Hepatocyte (in vitro differentiated cells): Measurements from ENCODE around the gene PDZD8. TPM values are rescaled to one million over a fixed set of nuclear protein-coding genes. Genes with fewer than 3 reads are reported as not detected.
A peak's percentile ranks its signal among the peaks of the same experiment; 100 is the strongest.

Source experiments
- DNase-seq: peaks from one replicate; pipeline ENCODE4 v3.0.0-alpha.2; 2016; ENCODE audit warnings: low spot score
- H2AFZ ChIP-seq: fragments of 200-600 bp; sonication (generic); 2 replicates; pipeline ENCODE4 v1.6.0; 2016; ENCODE audit warnings: antibody characterized with exemption, mild to moderate bottlenecking
- H3K27ac ChIP-seq: fragments of 200-600 bp; sonication (generic); 2 replicates; pipeline ENCODE4 v1.5.1; 2016; ENCODE audit warnings: mild to moderate bottlenecking
- H3K27me3 ChIP-seq: fragments of 200-600 bp; sonication (generic); 2 replicates; pipeline ENCODE4 v1.6.1; 2016
- H3K36me3 ChIP-seq: fragments of 200-600 bp; sonication (generic); replicated peaks from 2 replicates; pipeline ENCODE4 v1.5.1; 2016; ENCODE audit warnings: low read depth; ENCODE audit not compliant: insufficient read depth
- H3K4me1 ChIP-seq: fragments of 200-600 bp; sonication (generic); 2 replicates; pipeline ENCODE4 v1.5.1; 2016; ENCODE audit warnings: mild to moderate bottlenecking, moderate library complexity; ENCODE audit not compliant: insufficient read depth
- H3K4me2 ChIP-seq: fragments of 200-600 bp; sonication (generic); 2 replicates; pipeline ENCODE4 v1.6.0; 2016
- H3K4me3 ChIP-seq: fragments of 200-600 bp; sonication (generic); 2 replicates; pipeline ENCODE4 v1.5.1; 2016; ENCODE audit warnings: mild to moderate bottlenecking
- H3K79me2 ChIP-seq: fragments of 200-600 bp; sonication (generic); 2 replicates; pipeline ENCODE4 v1.6.0; 2017; ENCODE audit warnings: mild to moderate bottlenecking
- H3K9me2 ChIP-seq: fragments of 200-600 bp; sonication (generic); replicated peaks from 2 replicates; pipeline ENCODE4 v1.6.0; 2017; ENCODE audit warnings: mild to moderate bottlenecking; ENCODE audit not compliant: insufficient read depth
- H3K9me3 ChIP-seq: fragments of 200-600 bp; sonication (generic); 2 replicates; pipeline ENCODE4 v1.5.1; 2016; ENCODE audit warnings: low read depth, mild to moderate bottlenecking
- H4K20me1 ChIP-seq: fragments of 200-600 bp; sonication (generic); 2 replicates; pipeline ENCODE4 v1.6.0; 2016; ENCODE audit warnings: mild to moderate bottlenecking; ENCODE audit not compliant: insufficient read depth, poor library complexity, severe bottlenecking
- CTCF ChIP-seq: fragments of 200-600 bp; sonication (generic); IDR thresholded peaks from 2 replicates; pipeline ENCODE4 v1.5.1; 2016; ENCODE audit warnings: antibody characterized with exemption, mild to moderate bottlenecking; ENCODE audit not compliant: poor library complexity
- EZH2 ChIP-seq: fragments of 200-600 bp; sonication (generic); IDR thresholded peaks from 2 replicates; pipeline ENCODE4 v1.6.1; 2016; ENCODE audit warnings: antibody characterized with exemption, mild to moderate bottlenecking, borderline replicate concordance
- EZH2phosphoT487 ChIP-seq: fragments of 200-600 bp; sonication (generic); IDR thresholded peaks from one replicate; pipeline ENCODE4 v1.6.1; 2018; ENCODE audit warnings: antibody characterized with exemption, mild to moderate bottlenecking, low read depth, moderate library complexity; ENCODE audit not compliant: unreplicated experiment, severe bottlenecking
- WGBS: methylation state at CpG from one replicate; pipeline ENCODE4 v1.1.6; 2016; ENCODE audit warnings: low lambda C conversion rate; ENCODE audit errors: missing lambda C conversion rate; 5-methylcytosine and 5-hydroxymethylcytosine counted together
- polyA plus RNA-seq: library from polyadenylated mRNA; unstranded; fragments of >200 nt; fragmentation: Nextera tagmentation; extraction: Ambion mirVana; gene quantifications from 2 replicates; pipeline ENCODE4 v1.2.1, GENCODE V29; 2016
- total RNA-seq: library from RNA; depleted of rRNA; stranded (reverse); fragments of >200 nt; gene quantifications from 2 replicates; pipeline ENCODE4 v1.2.3, GENCODE V29; 2014

PDZD8 gene
- total and polyA plus RNA-seq, 2 experiments from 2014 or later = 12.9 to 77.2 TPM

GRCh38 chr10:117242463-117242832, 132.8 kb downstream of the PDZD8 start:
- Histone ChIP-seq H3K79me2 (no peaks in the 10 kb centered on the region), H3K27me3 (peaks cover 58% of the 10 kb centered on the region), H3K36me3 (no peaks in the 10 kb centered on the region), H3K4me1 (peaks cover 10% of the 10 kb centered on the region), H2AFZ (no peak overlapping the region), H3K27ac (no peak overlapping the region), H3K9me3 (no peaks in the 10 kb centered on the region), H3K4me3 (no peak overlapping the region), H3K4me2 (no peak overlapping the region), H4K20me1 (no peaks in the 10 kb centered on the region), H3K9me2 (no peaks in the 10 kb centered on the region)
- DNase-seq = no peak
- TF ChIP-seq CTCF = no peak
- TF ChIP-seq EZH2 = no peak
- no peak for TF ChIP-seq EZH2phosphoT487
- WGBS = 91% methylated on average over 8 of the region's 8 CpGs

- H3K4me3 ChIP-seq = peak overlapping the region; percentile 23
- peak overlapping the region; percentile 86 for H3K4me2 ChIP-seq
Measured at GRCh38 chr10:117241541-117242462, 133.4 kb downstream of the PDZD8 start.

GRCh38 chr10:117240621-117241529, 134.4 kb downstream of the PDZD8 start, which contains the start of gene SLC18A2:
Gene SLC18A2, plus strand, starts transcription at chr10:117241114. Its CDS starts 580 bp downstream, at chr10:117241694.
- Histone ChIP-seq H3K4me1 (peaks cover 10% of the 10 kb centered on the region), H3K4me3 (peak within 1 kb of the TSS; percentile 23), H3K36me3 (no peaks in the 10 kb centered on the region), H3K9me2 (no peaks in the 10 kb centered on the region), H4K20me1 (no peaks in the 10 kb centered on the region), H3K27me3 (peaks cover 65% of the 10 kb centered on the region), H2AFZ (peak within 1 kb of the TSS; percentile 40), H3K9me3 (no peaks in the 10 kb centered on the region), H3K27ac (no peak within 1 kb of the TSS), H3K4me2 (peak within 1 kb of the TSS; percentile 86), H3K79me2 (no peaks in the 10 kb centered on the region)
- WGBS = 6% methylated on average over 25 of the region's 93 CpGs
- DNase-seq = no peak
- TF ChIP-seq CTCF = no peak
- peak; percentile 69 for TF ChIP-seq EZH2

More at GRCh38 chr10:117241541-117242462, 133.4 kb downstream of the PDZD8 start:
- Histone ChIP-seq H4K20me1 (no peaks in the 10 kb centered on the region), H2AFZ (peak overlapping the region; percentile 40), H3K79me2 (no peaks in the 10 kb centered on the region), H3K36me3 (no peaks in the 10 kb centered on the region), H3K27ac (no peak overlapping the region), H3K4me1 (peaks cover 10% of the 10 kb centered on the region), H3K9me3 (no peaks in the 10 kb centered on the region), H3K27me3 (peaks cover 58% of the 10 kb centered on the region), H3K9me2 (no peaks in the 10 kb centered on the region)
- 13% methylated on average over 33 of the region's 56 CpGs for WGBS
- TF ChIP-seq EZH2 = peak; percentile 42
- no peak for TF ChIP-seq CTCF
- peak; percentile 37 for DNase-seq
